Epithelial cell of umbilical artery (primary cell): ENCODE results near the gene RASAL3. TPM values are rescaled to one million over a fixed set of nuclear protein-coding genes. Genes with fewer than 3 reads are reported as not detected.

Experiments
- total RNA-seq: library from RNA; depleted of rRNA; stranded (reverse); fragments of >200 nt; gene quantifications from 2 replicates; pipeline ENCODE4 v1.2.3, GENCODE V29; 2014

RASAL3 gene
- total RNA-seq = 2.1 and 2.9 TPM in 2 replicates

GRCh38 chr19:15464394-15465385 lies at the start of gene RASAL3:
RASAL3 (minus strand) TSS chr19:15464544; CDS start chr19:15464358, 186 bp downstream.

GRCh38 chr19:15508035-15508710 lies 43.8 kb upstream of the RASAL3 start, which contains the start of gene CYP4F22:
CYP4F22 (plus strand) TSS chr19:15508525; CDS start chr19:15525337, 16,812 bp downstream.

GRCh38 chr19:15479391-15480345 lies 15.3 kb upstream of the RASAL3 start, which contains the start of gene PGLYRP2:
PGLYRP2 (minus strand) TSS chr19:15479501; CDS start chr19:15479371, 130 bp downstream.

GRCh38 chr19:15449620-15450527 lies 14.5 kb downstream of the RASAL3 start, which contains the start of gene WIZ:
WIZ (minus strand) TSS chr19:15449956; CDS start chr19:15448307, 1,649 bp downstream.

GRCh38 chr19:15418579-15419412 lies 45.5 kb downstream of the RASAL3 start, which contains the start of gene AKAP8L:
AKAP8L (minus strand) TSS chr19:15418988; CDS start chr19:15418923, 65 bp downstream.

Other genes with a start within 250 kb of the RASAL3 start
- gene EPHX3, start 232.1 kb downstream of the RASAL3 start, total RNA-seq = 0.15 TPM in 1 of 2 replicates, not detected in the other
- gene BRD4, start 132.0 kb downstream of the RASAL3 start, total RNA-seq = 7.4 and 10.1 TPM in 2 replicates
- 15.7 and 19.5 TPM in 2 replicates for gene AKAP8, start 84.8 kb downstream of the RASAL3 start, total RNA-seq
- gene AKAP8L, start 45.6 kb downstream of the RASAL3 start, total RNA-seq = 51.3 and 60.6 TPM in 2 replicates
- 4.0 and 5.2 TPM in 2 replicates for gene WIZ, start 14.6 kb downstream of the RASAL3 start, total RNA-seq
- not detected in 2 replicates for gene PGLYRP2, start 15.0 kb upstream of the RASAL3 start, total RNA-seq
- not detected in 2 replicates for gene CYP4F22, start 44.0 kb upstream of the RASAL3 start, total RNA-seq
- gene CYP4F8, start 150.7 kb upstream of the RASAL3 start, total RNA-seq = not detected in 2 replicates
- gene CYP4F3, start 176.4 kb upstream of the RASAL3 start, total RNA-seq = not detected in 2 replicates
- gene CYP4F12, start 208.5 kb upstream of the RASAL3 start, total RNA-seq = not detected in 2 replicates